ENCODE results near the gene GALNT11.

Gene GALNT11

DNA sequence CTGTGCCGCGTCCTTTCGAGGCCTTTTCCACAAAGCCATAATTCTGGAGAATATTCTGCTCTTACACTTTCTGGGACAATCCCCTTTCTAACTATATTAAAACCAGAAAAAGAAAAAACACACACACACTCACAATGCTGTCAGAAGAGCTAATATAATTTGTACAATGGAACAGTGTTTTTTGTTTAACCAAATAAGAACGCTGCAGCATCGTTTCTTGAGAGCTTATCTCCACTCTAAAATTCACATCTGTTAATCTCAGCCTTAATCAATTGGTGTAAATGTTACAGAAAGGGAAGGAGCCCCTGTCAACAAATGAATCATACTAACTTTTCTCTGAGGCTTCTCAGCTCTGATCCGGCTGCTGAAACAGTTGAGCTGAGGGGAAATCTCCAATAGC is 123.9 kb downstream of the GALNT11 start:
- H3K27me3 ChIP-seq (ENCODE audit: control insufficient read depth, insufficient read depth, low read length) = no peaks in the 10 kb centered on the region
- no peaks in the 10 kb centered on the region for H3K9me3 ChIP-seq (ENCODE audit: control insufficient read depth, insufficient read depth, low read length)
- no peak overlapping the region for H3K27ac ChIP-seq (ENCODE audit: low read depth, low read length)
- no peak overlapping the region for H3K9ac ChIP-seq (ENCODE audit: low read depth, low read length)
- no peak overlapping the region for H3K4me3 ChIP-seq (ENCODE audit: low read depth, low read length)
- peaks cover 95% of the 10 kb centered on the region for H3K36me3 ChIP-seq (ENCODE audit: control insufficient read depth, insufficient read depth, low read length)
- no peaks in the 10 kb centered on the region for H3K4me1 ChIP-seq (ENCODE audit: control insufficient read depth, insufficient read depth, low read length)

DNA sequence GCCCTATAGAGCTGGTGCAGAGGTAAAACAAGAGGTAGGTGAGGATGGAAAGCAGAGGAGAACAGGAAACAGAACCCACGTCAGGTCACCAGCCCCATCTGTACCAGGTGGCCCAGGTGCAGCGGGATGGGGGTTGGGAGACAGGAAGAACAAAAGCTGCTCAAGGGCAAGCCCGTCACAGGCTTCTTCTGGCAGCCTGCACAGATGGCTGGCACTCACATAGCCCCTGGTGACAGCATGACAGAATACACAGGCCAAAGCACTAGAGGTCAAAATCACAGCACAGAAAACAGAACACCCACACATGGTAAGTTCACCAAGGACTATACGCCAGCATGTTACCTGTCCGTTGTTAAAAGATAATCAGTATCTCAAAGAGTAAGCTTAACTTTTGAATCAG is 126.8 kb downstream of the GALNT11 start:
- H3K4me3 ChIP-seq (ENCODE audit: low read depth, low read length) = no peak overlapping the region
- no peak overlapping the region for H3K9ac ChIP-seq (ENCODE audit: low read depth, low read length)
- no peaks in the 10 kb centered on the region for H3K27me3 ChIP-seq (ENCODE audit: control insufficient read depth, insufficient read depth, low read length)
- H3K27ac ChIP-seq (ENCODE audit: low read depth, low read length) = no peak overlapping the region
- no peaks in the 10 kb centered on the region for H3K4me1 ChIP-seq (ENCODE audit: control insufficient read depth, insufficient read depth, low read length)
- H3K9me3 ChIP-seq (ENCODE audit: control insufficient read depth, insufficient read depth, low read length) = no peaks in the 10 kb centered on the region
- H3K36me3 ChIP-seq (ENCODE audit: control insufficient read depth, insufficient read depth, low read length) = peaks cover 90% of the 10 kb centered on the region

DNA sequence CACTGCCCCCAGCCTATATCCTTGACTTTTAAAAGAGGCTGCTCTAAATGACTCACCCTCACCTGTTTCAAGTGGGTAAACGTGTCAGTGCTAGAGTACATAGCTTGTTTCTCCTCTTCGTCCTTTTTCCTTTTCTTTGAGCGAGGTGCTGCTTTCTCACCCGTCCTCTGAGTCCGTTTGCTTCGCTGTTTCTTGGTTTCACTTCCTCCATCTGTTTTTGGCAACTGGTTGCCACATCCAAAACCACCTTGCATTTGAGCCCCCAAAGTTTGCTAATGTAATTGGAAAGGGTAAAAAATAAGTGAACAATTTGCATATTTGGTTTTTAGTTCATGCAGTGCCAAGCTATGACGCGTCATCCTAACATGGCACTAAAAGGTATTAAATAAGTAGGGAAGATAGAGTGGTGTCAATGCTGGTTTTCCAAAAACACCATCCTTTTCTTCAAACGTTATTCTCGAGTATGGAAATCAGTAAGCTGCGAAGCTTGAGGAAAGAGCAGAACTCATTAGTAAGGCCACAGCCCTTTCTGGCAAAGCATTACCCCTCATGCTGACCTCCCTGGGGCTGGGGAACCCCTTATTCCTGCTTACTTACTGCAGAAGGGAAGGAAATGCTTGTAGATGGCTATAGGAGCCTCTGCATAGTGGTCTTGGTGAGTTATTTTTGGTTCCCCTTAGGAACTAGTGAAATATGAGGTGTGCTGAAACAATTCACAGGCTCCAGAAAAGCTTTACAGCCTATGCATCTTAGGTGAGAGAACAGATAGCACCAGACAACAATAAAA is 133.5 kb downstream of the GALNT11 start:
- Histone ChIP-seq H3K4me3 (ENCODE audit: low read depth, low read length) (no peak overlapping the region), H3K9ac (ENCODE audit: low read depth, low read length) (no peak overlapping the region), H3K4me1 (ENCODE audit: control insufficient read depth, insufficient read depth, low read length) (no peaks in the 10 kb centered on the region), H3K27ac (ENCODE audit: low read depth, low read length) (no peak overlapping the region), H3K9me3 (ENCODE audit: control insufficient read depth, insufficient read depth, low read length) (no peaks in the 10 kb centered on the region), H3K36me3 (ENCODE audit: control insufficient read depth, insufficient read depth, low read length) (peaks cover 86% of the 10 kb centered on the region), H3K27me3 (ENCODE audit: control insufficient read depth, insufficient read depth, low read length) (no peaks in the 10 kb centered on the region)

DNA sequence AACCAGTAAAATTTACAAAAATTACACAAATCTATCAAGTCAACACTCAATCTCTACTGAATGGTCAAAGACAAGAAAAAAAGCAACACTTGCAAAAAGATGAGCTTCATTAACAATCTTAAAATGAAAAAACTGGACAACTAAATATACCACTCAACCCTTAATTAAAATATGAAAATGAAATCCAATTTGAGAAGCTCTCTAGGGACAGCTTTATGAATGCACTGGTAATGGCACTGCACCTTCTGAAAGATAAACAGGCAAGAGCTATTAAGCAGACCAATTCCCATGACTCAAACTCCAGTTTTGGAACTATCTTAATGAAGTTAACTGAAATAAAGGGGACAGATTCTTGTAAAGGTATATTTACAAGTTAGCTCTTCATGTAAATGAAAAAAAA is 135.7 kb downstream of the GALNT11 start:
- H3K4me3 ChIP-seq (ENCODE audit: low read depth, low read length) = no peak overlapping the region
- H3K27me3 ChIP-seq (ENCODE audit: control insufficient read depth, insufficient read depth, low read length) = no peaks in the 10 kb centered on the region
- H3K9me3 ChIP-seq (ENCODE audit: control insufficient read depth, insufficient read depth, low read length) = no peaks in the 10 kb centered on the region
- no peaks in the 10 kb centered on the region for H3K4me1 ChIP-seq (ENCODE audit: control insufficient read depth, insufficient read depth, low read length)
- H3K27ac ChIP-seq (ENCODE audit: low read depth, low read length) = no peak overlapping the region
- H3K9ac ChIP-seq (ENCODE audit: low read depth, low read length) = no peak overlapping the region
- H3K36me3 ChIP-seq (ENCODE audit: control insufficient read depth, insufficient read depth, low read length) = peaks cover 80% of the 10 kb centered on the region

DNA sequence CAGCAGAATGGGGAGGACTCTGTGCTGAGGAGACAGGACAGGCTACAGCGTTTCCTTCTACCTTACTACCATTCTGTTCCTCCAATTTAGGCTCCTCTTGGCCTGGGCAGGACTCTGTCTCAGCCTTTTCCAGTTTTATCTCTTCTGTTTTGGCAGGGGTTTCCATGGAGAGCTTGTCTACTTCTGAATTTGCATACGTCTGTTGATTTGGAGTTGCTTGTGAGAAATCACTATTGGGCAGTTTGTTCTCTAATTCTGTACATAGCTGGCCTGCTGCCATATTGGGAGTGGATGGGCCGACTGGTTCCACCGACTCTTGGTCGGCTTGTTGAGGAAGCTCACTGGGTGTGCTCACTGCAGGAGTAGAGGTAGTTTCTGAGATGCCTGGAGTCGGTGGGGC is 136.8 kb downstream of the GALNT11 start:
- H3K36me3 ChIP-seq (ENCODE audit: control insufficient read depth, insufficient read depth, low read length) = peaks cover 85% of the 10 kb centered on the region
- no peaks in the 10 kb centered on the region for H3K27me3 ChIP-seq (ENCODE audit: control insufficient read depth, insufficient read depth, low read length)
- no peak overlapping the region for H3K9ac ChIP-seq (ENCODE audit: low read depth, low read length)
- no peaks in the 10 kb centered on the region for H3K9me3 ChIP-seq (ENCODE audit: control insufficient read depth, insufficient read depth, low read length)
- no peak overlapping the region for H3K27ac ChIP-seq (ENCODE audit: low read depth, low read length)
- H3K4me3 ChIP-seq (ENCODE audit: low read depth, low read length) = no peak overlapping the region
- no peaks in the 10 kb centered on the region for H3K4me1 ChIP-seq (ENCODE audit: control insufficient read depth, insufficient read depth, low read length)
